NOMO-1 (cell line): ENCODE data around the gene IGSF10.
A peak's percentile ranks its signal among the peaks of the same experiment; 100 is the strongest.

ENCODE experiments used
- DNase-seq, 2 experiments: peaks; one replicate each; lab custom pipeline; 2025; ENCODE audit not compliant: unreplicated experiment in 2 of 2; lab: John Stamatoyannopoulos, UW

The IGSF10 gene

GRCh38 chr3:151423091-151423490 lies 37.8 kb downstream of the IGSF10 start:
- DNase-seq: no peak

GRCh38 chr3:151421938-151422337 lies 38.9 kb downstream of the IGSF10 start:
- peak; percentile 9 to 45 for DNase-seq

- no peak for DNase-seq
Measured at GRCh38 chr3:151419806-151420205, 41.1 kb downstream of the IGSF10 start.

GRCh38 chr3:151415289-151415688 lies 45.6 kb downstream of the IGSF10 start:
- DNase-seq: no peak

GRCh38 chr3:151412989-151413388 lies 47.9 kb downstream of the IGSF10 start:
- no peak for DNase-seq
